ENCODE data around the gene FOLR1. TPM values are rescaled to one million over a fixed set of nuclear protein-coding genes. Genes with fewer than 3 reads are reported as not detected.

The FOLR1 gene
- total RNA-seq, 2 donors from 2014 or later = 13.8 to 19.3 TPM

- Histone ChIP-seq H3K4me3 (ENCODE audit: low read length) (no peak overlapping the region), H3K27me3 (ENCODE audit: control insufficient read depth, insufficient read depth, low read length, poor library complexity, severe bottlenecking) (peaks cover 44% of the 10 kb centered on the region), H3K9me3 (ENCODE audit: control insufficient read depth, low read length) (no peaks in the 10 kb centered on the region), H3K4me1 (ENCODE audit: control insufficient read depth, insufficient read depth, low read length) (no peaks in the 10 kb centered on the region), H3K36me3 (ENCODE audit: control insufficient read depth, insufficient read depth, low read length) (peaks cover 48% of the 10 kb centered on the region), H3K27ac (ENCODE audit: low read depth, low read length) (no peak overlapping the region), H3K9ac (ENCODE audit: extremely low read depth, low read length, poor library complexity, severe bottlenecking) (no peak overlapping the region)
- peak; percentile 53 for DNase-seq
- no peak for TF ChIP-seq CTCF (conservative IDR thresholded peaks at IDR 0.05)
- Mint-ChIP-seq H3K27ac (no peak overlapping the region), H3K27me3 (ENCODE audit: insufficient read depth) (peaks cover 43% of the 10 kb centered on the region), H3K9me3 (no peaks in the 10 kb centered on the region), H3K4me3 (peak overlapping the region; percentile 55), H3K36me3 (ENCODE audit: low read depth) (peaks cover 33% of the 10 kb centered on the region), H3K4me1 (peaks cover 14% of the 10 kb centered on the region)
- 62% methylated on average over 13 to 28 of the region's 28 CpGs for WGBS, 2 experiments (ENCODE audit: insufficient coverage in 1 of 2, insufficient read length in 1 of 2)
Observed at GRCh38 chr11:72238492-72239312, 46.8 kb downstream of the FOLR1 start.

- Histone ChIP-seq H3K27ac (ENCODE audit: low read depth, low read length) (no peak overlapping the region), H3K27me3 (ENCODE audit: control insufficient read depth, insufficient read depth, low read length, poor library complexity, severe bottlenecking) (peaks cover 50% of the 10 kb centered on the region), H3K4me3 (ENCODE audit: low read length) (peak overlapping the region; percentile 60), H3K9ac (ENCODE audit: extremely low read depth, low read length, poor library complexity, severe bottlenecking) (no peak overlapping the region), H3K9me3 (ENCODE audit: control insufficient read depth, low read length) (no peaks in the 10 kb centered on the region), H3K4me1 (ENCODE audit: control insufficient read depth, insufficient read depth, low read length) (no peaks in the 10 kb centered on the region), H3K36me3 (ENCODE audit: control insufficient read depth, insufficient read depth, low read length) (peaks cover 41% of the 10 kb centered on the region)
- H3K27me3 Mint-ChIP-seq (ENCODE audit: insufficient read depth) = peaks cover 45% of the 10 kb centered on the region
- DNase-seq = peak; percentile 82
- H3K9me3 Mint-ChIP-seq = no peaks in the 10 kb centered on the region
- no peak for TF ChIP-seq CTCF (conservative IDR thresholded peaks at IDR 0.05)
- WGBS, 2 experiments (ENCODE audit: insufficient coverage in 1 of 2, insufficient read length in 1 of 2) = 23 to 40% methylated on average over 16 to 25 of the region's 25 CpGs
- H3K27ac Mint-ChIP-seq = peak overlapping the region; percentile 52
- peaks cover 14% of the 10 kb centered on the region for H3K4me1 Mint-ChIP-seq
- H3K36me3 Mint-ChIP-seq (ENCODE audit: low read depth) = peaks cover 26% of the 10 kb centered on the region
- peak overlapping the region; percentile 55 for H3K4me3 Mint-ChIP-seq
Observed at GRCh38 chr11:72239313-72239848, 47.4 kb downstream of the FOLR1 start.

- Histone ChIP-seq H3K9ac (ENCODE audit: extremely low read depth, low read length, poor library complexity, severe bottlenecking) (no peak overlapping the region), H3K27me3 (ENCODE audit: control insufficient read depth, insufficient read depth, low read length, poor library complexity, severe bottlenecking) (peaks cover 56% of the 10 kb centered on the region), H3K9me3 (ENCODE audit: control insufficient read depth, low read length) (no peaks in the 10 kb centered on the region), H3K4me3 (ENCODE audit: low read length) (no peak overlapping the region), H3K4me1 (ENCODE audit: control insufficient read depth, insufficient read depth, low read length) (no peaks in the 10 kb centered on the region), H3K36me3 (ENCODE audit: control insufficient read depth, insufficient read depth, low read length) (peaks cover 36% of the 10 kb centered on the region), H3K27ac (ENCODE audit: low read depth, low read length) (no peak overlapping the region)
- Mint-ChIP-seq H3K36me3 (ENCODE audit: low read depth) (peaks cover 20% of the 10 kb centered on the region), H3K4me1 (peaks cover 19% of the 10 kb centered on the region), H3K27ac (no peak overlapping the region), H3K9me3 (no peaks in the 10 kb centered on the region), H3K27me3 (ENCODE audit: insufficient read depth) (peaks cover 45% of the 10 kb centered on the region), H3K4me3 (peak overlapping the region; percentile 55)
- TF ChIP-seq CTCF (conservative IDR thresholded peaks at IDR 0.05) = no peak
- peak; percentile 74 for DNase-seq
- WGBS, 2 experiments (ENCODE audit: insufficient coverage in 1 of 2, insufficient read length in 1 of 2) = 18 to 21% methylated on average over 42 to 69 of the region's 69 CpGs
Observed at GRCh38 chr11:72239849-72240460, 48.0 kb downstream of the FOLR1 start.
